Bronchial epithelial cell (primary cell): Measurements from ENCODE around the gene CD44. TPM values are rescaled to one million over a fixed set of nuclear protein-coding genes. Genes with fewer than 3 reads are reported as not detected.

ENCODE experiments used
- DNase-seq: peaks from one replicate; pipeline ENCODE4 v3.0.0-alpha.2; 2010; ENCODE audit warnings: low read depth
- FAIRE-seq: peaks from 2 replicates; lab custom pipeline; 2011; peaks lifted over from hg19 to GRCh38; lab: Jason Lieb, UNC
- H3K27me3 ChIP-seq: 2 replicates; pipeline ENCODE4 v1.5.1; 2011; ENCODE audit warnings: low read length; ENCODE audit not compliant: control insufficient read depth, insufficient read depth
- H3K36me3 ChIP-seq: 2 replicates; pipeline ENCODE4 v1.5.1; 2011; ENCODE audit warnings: low read length; ENCODE audit not compliant: control insufficient read depth, insufficient read depth
- H3K4me3 ChIP-seq: 2 replicates; pipeline ENCODE4 v1.5.1; 2011; ENCODE audit warnings: mild to moderate bottlenecking, low read depth, low read length, control low read depth
- total RNA-seq: library from RNA; depleted of rRNA; stranded (reverse); fragments of >200 nt; gene quantifications from 2 replicates; pipeline ENCODE4 v1.2.1, GENCODE V29; 2014
- TF ChIP-seq, protein P1 (sequence below): IDR thresholded peaks from 2 replicates; pipeline ENCODE4 v1.5.1; 2011; ENCODE audit warnings: mild to moderate bottlenecking, moderate library complexity, low read length, control low read depth, inconsistent platforms; ENCODE audit not compliant: insufficient read depth, severe bottlenecking

CD44 gene
- total RNA-seq, 1 donor from 2014 or later, result 254 TPM

DNA sequence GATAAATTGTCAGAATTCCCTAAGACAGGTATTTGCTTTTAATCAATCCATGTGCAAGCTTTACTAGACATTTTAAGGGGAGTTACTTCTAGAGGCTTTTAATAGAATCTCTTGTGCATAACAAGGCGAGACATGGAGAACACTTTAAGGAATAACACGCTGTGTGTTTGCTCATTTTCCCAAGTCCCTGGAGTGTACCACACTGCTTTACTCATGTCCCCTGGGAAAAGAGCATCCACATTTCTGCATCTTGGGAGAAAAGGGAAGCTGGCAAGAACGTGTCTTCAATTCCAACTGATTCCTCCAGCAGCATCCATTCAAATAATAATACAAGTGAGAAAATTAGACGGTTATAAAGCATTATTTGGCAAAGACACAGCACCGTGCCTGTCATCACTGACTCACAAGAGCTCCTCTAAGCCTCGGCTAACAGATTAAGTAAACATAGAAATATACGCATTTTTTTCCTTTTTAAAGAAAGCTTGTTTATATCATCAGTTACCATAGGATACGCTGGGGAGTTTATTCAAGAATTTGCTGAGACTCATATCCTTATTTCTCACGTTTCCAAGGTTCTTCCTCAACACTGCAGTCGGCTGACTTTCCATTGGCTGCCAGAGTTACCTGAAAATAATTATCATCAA, 121.5 kb downstream of the CD44 start:
- no peak for FAIRE-seq
- H3K36me3 ChIP-seq, result no peaks in the 10 kb centered on the region
- no peak overlapping the region for H3K4me3 ChIP-seq
- no peaks in the 10 kb centered on the region for H3K27me3 ChIP-seq
- TF ChIP-seq, protein P1, sequence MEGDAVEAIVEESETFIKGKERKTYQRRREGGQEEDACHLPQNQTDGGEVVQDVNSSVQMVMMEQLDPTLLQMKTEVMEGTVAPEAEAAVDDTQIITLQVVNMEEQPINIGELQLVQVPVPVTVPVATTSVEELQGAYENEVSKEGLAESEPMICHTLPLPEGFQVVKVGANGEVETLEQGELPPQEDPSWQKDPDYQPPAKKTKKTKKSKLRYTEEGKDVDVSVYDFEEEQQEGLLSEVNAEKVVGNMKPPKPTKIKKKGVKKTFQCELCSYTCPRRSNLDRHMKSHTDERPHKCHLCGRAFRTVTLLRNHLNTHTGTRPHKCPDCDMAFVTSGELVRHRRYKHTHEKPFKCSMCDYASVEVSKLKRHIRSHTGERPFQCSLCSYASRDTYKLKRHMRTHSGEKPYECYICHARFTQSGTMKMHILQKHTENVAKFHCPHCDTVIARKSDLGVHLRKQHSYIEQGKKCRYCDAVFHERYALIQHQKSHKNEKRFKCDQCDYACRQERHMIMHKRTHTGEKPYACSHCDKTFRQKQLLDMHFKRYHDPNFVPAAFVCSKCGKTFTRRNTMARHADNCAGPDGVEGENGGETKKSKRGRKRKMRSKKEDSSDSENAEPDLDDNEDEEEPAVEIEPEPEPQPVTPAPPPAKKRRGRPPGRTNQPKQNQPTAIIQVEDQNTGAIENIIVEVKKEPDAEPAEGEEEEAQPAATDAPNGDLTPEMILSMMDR, result no peak
- DNase-seq, result peak; percentile 90

DNA sequence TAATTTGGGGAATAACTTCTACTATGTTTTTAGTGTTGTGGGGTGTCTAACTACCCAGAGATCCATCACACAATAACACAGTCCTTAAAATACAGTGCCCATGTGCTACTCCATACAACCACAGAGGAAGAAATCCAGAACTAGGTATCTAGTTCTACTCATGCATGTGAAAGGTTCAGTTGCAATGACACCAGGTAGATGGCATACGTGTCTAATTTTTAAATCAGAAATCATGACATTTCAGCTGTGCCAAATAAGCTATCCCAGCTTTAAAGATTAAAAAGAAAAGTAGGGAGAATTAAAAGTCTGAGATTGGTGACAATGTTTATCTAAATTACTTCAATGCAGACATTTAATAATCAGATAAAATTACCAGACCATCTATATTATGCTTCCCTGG, 122.2 kb downstream of the CD44 start:
- TF ChIP-seq, protein P1, result no peak
- FAIRE-seq, result no peak
- Histone ChIP-seq H3K36me3 (no peaks in the 10 kb centered on the region), H3K27me3 (no peaks in the 10 kb centered on the region), H3K4me3 (no peak overlapping the region)
- no peak for DNase-seq

- H3K27me3 ChIP-seq, result no peaks in the 10 kb centered on the region
- TF ChIP-seq, protein P1, result no peak
- DNase-seq (no peak), FAIRE-seq (no peak)
- no peak overlapping the region for H3K4me3 ChIP-seq
- H3K36me3 ChIP-seq, result no peaks in the 10 kb centered on the region
Observed at GRCh38 chr11:35262056-35262455, 123.1 kb downstream of the CD44 start.

DNA sequence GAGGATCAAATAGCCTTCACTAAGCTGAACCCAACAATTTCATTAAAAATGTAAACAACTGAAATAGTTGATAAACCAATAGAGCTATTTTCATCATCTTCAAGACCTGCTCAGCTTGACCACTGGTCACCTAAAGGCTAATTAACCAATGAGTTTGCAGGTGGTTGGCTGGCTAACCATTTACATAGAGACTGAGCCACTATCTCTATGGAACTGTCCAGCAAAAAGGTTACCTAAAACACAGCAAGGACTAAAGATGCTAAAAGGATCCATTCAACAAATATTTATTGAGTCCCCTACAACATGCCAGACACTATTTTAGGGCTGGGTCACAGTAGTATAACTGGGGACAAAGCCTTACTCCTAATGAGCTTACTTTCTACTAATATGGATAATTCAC, 123.8 kb downstream of the CD44 start:
- TF ChIP-seq, protein P1, result no peak
- no peak overlapping the region for H3K4me3 ChIP-seq
- no peaks in the 10 kb centered on the region for H3K36me3 ChIP-seq
- H3K27me3 ChIP-seq, result no peaks in the 10 kb centered on the region
- DNase-seq, result no peak
- no peak for FAIRE-seq

DNA sequence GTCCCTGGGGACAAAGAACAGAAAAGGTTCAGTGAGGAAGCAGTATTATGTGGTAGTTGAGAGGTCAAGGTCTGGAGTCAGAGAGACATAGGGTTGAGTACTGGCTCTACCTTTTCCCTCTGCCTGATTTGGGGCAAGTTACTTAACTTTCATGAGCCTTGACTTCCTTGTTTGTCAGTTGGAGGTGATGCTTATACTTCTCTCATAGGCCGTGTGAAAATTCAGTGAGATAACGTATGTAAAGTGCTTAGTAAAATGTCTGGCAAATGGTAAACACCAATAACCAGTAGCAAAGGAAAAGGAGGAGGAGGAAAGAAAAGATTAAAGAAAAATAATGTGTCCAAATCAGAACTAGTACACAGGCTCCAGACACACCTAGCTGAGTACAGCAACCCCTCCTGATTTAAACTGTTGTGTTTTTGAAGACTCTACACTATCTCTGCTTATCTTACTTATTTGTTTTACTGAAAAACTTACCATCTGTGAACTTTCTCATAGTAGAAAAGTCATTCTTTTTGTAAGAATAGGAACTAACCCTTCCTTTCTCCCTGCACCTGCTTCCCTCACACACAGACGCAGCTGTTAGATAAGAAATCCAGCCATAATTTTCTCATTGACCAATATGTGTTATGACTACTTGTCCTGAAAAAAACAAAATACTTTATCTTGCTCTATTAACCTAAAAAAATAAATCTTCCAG, 126.9 kb downstream of the CD44 start:
- TF ChIP-seq, protein P1, result no peak
- Histone ChIP-seq H3K27me3 (no peaks in the 10 kb centered on the region), H3K4me3 (no peak overlapping the region), H3K36me3 (no peaks in the 10 kb centered on the region)
- FAIRE-seq (no peak), DNase-seq (no peak)
